ENCODE results near the gene GAPDHS.

DNA sequence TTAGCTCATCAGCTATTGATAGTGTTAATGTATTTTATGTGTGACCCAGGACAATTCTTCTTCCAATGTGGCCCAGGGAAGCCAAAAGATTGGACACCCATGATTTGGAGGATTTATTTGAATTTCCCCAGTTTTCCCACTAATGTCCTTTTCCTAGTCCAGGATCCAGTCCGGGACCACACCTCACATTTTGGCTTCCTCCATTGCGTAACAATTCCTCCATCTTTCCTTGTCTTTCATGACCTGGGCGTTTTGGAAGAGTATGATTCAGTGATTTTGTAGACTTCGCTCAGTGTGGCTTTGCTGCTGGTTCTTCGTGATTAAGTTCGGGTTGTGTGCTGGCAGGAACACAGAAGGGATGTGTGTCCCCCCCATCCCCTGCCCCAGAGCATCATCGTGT, 33.5 kb downstream of the GAPDHS start:
- TF ChIP-seq CTCF (IDR thresholded peaks at IDR 0.05) (no peak), EZH2 (IDR thresholded peaks at IDR 0.05; ENCODE audit: borderline replicate concordance, insufficient read depth, low read depth, low read length, poor library complexity, severe bottlenecking) (no peak)

All from B cell (primary cell).